ENCODE measurements around the gene CST3. TPM values are rescaled to one million over a fixed set of nuclear protein-coding genes. Genes with fewer than 3 reads are reported as not detected.

Gene CST3
- total RNA-seq, 1 experiment from 2014 or later, result 262 TPM

DNA sequence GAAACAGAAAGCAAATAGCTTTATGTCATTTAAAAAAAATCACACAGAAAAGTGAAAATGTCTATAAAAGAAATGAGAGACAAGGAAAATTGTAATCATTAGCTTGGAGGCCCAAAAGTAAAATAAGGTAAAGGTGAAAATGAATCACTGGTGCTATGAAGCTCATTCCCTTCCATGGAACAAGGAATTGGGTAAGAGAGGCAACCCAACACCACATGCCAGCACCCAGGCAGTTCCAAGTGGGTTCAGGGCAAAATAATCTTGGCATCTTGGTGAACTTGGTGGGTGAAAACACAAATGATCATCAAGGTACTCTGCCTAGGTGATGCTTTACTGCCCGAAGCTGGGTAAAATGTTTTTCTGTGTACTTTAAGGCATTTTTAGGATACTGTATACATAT is 34.4 kb upstream of the CST3 start:
- CTCF ChIA-PET, result no interaction called here

DNA sequence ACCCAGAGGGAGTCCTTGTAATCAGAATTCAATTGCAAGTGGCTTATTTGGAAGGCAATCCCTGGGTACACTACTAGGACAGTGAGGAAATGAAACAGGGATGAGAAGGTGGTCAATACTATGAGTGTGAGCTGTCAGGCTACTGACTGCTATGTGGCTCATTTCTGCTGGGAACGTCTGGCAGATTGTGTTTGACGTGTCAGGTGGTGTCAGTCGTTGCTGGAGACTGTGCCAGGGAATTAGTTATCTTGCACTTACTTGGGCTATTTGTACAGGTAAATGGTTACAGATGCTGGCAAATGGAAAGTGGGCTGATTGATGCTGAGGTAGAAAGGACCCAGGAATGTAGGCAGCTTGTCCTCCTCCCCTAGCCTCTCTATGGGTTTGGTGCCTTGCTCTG is 33.7 kb upstream of the CST3 start:
- Histone ChIP-seq H3K9me3 (ENCODE audit: insufficient read depth, low read depth) (no peaks in the 10 kb centered on the region), H2AFZ (no peak overlapping the region), H3K36me3 (ENCODE audit: low read depth) (no peaks in the 10 kb centered on the region), H3K4me3 (no peak overlapping the region), H4K20me1 (ENCODE audit: insufficient read depth) (no peaks in the 10 kb centered on the region), H3K4me2 (no peak overlapping the region), H3K4me1 (replicated peaks; ENCODE audit: insufficient read depth) (peaks cover 6% of the 10 kb centered on the region), H3K27me3 (ENCODE audit: insufficient read depth, low read depth) (no peaks in the 10 kb centered on the region), H3K9me2 (ENCODE audit: insufficient read depth) (no peaks in the 10 kb centered on the region), H3K27ac (no peak overlapping the region), H3K79me2 (ENCODE audit: low read depth) (no peaks in the 10 kb centered on the region), H3F3A (ENCODE audit: insufficient read depth, low read depth) (no peaks in the 10 kb centered on the region)
- no TSS peak for BruUV-seq (replicated peaks)
- intact Hi-C loops (cut with micrococcal nuclease; ENCODE audit: unreplicated experiment), result no loop called here
- no peak for TF ChIP-seq EZH2 (IDR thresholded peaks at IDR 0.05; ENCODE audit: low read depth)
- TF ChIP-seq, protein P1, sequence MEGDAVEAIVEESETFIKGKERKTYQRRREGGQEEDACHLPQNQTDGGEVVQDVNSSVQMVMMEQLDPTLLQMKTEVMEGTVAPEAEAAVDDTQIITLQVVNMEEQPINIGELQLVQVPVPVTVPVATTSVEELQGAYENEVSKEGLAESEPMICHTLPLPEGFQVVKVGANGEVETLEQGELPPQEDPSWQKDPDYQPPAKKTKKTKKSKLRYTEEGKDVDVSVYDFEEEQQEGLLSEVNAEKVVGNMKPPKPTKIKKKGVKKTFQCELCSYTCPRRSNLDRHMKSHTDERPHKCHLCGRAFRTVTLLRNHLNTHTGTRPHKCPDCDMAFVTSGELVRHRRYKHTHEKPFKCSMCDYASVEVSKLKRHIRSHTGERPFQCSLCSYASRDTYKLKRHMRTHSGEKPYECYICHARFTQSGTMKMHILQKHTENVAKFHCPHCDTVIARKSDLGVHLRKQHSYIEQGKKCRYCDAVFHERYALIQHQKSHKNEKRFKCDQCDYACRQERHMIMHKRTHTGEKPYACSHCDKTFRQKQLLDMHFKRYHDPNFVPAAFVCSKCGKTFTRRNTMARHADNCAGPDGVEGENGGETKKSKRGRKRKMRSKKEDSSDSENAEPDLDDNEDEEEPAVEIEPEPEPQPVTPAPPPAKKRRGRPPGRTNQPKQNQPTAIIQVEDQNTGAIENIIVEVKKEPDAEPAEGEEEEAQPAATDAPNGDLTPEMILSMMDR (conservative IDR thresholded peaks at IDR 0.05), result no peak
- POLR2A ChIA-PET (ENCODE audit: unreplicated experiment), result no interaction called here
- CTCF ChIA-PET, result no interaction called here
- no peak for DNase-seq

More for the DNA sequence above, 34.4 kb upstream of the CST3 start:
- POLR2A ChIA-PET (ENCODE audit: unreplicated experiment), result no interaction called here
- no peaks in the 10 kb centered on the region for H3K9me2 ChIP-seq (ENCODE audit: insufficient read depth)
- no peaks in the 10 kb centered on the region for H3K79me2 ChIP-seq (ENCODE audit: low read depth)
- no peak overlapping the region for H3K27ac ChIP-seq
- BruUV-seq (replicated peaks), result no TSS peak
- no peak overlapping the region for H3K4me3 ChIP-seq
- H4K20me1 ChIP-seq (ENCODE audit: insufficient read depth), result no peaks in the 10 kb centered on the region
- no peaks in the 10 kb centered on the region for H3K36me3 ChIP-seq (ENCODE audit: low read depth)
- DNase-seq, result no peak
- no peak overlapping the region for H2AFZ ChIP-seq
- no peak for TF ChIP-seq EZH2 (IDR thresholded peaks at IDR 0.05; ENCODE audit: low read depth)
- TF ChIP-seq, protein P1 (conservative IDR thresholded peaks at IDR 0.05), result no peak
- H3K27me3 ChIP-seq (ENCODE audit: insufficient read depth, low read depth), result no peaks in the 10 kb centered on the region
- H3K9me3 ChIP-seq (ENCODE audit: insufficient read depth, low read depth), result no peaks in the 10 kb centered on the region
- 0 out of 2 replicates have a peak overlapping the region, but pooled peaks have one; percentile 12 for H3K4me2 ChIP-seq
- intact Hi-C loops (cut with micrococcal nuclease; ENCODE audit: unreplicated experiment), result no loop called here
- peaks cover 6% of the 10 kb centered on the region for H3K4me1 ChIP-seq (replicated peaks; ENCODE audit: insufficient read depth)
- H3F3A ChIP-seq (ENCODE audit: insufficient read depth, low read depth), result no peaks in the 10 kb centered on the region

DNA sequence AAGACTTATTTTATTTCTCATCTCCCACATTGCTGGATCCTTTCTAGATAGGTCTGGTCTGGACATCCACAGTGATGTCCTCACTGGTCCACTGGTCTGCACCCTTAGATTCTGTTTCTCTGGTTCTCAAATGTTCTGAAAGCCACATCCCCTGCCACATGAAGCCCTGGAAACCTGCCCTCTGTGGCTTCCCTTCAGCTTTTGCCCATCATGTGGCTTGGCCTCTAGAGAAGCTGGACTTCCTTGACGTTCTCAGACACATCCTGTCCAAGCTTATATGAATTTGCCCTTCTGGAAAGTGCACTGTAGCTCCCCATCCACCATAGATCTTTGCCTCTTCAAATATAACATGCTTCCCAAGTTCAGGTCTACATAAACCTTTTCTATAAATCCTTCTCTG is 32.6 kb upstream of the CST3 start:
- H3K27me3 ChIP-seq (ENCODE audit: insufficient read depth, low read depth), result no peaks in the 10 kb centered on the region
- ChIA-PET POLR2A (ENCODE audit: unreplicated experiment) (no interaction called here), CTCF (interaction anchor here (0.6 kb wide), 1 partner anchor 48 kb away, joined by 10 read pairs; no protein-coding TSS in a partner anchor)
- no peaks in the 10 kb centered on the region for H3F3A ChIP-seq (ENCODE audit: insufficient read depth, low read depth)
- no peak overlapping the region for H3K27ac ChIP-seq
- no peaks in the 10 kb centered on the region for H3K9me3 ChIP-seq (ENCODE audit: insufficient read depth, low read depth)
- no peak overlapping the region for H2AFZ ChIP-seq
- DNase-seq, result no peak
- no peak overlapping the region for H3K4me3 ChIP-seq
- no peaks in the 10 kb centered on the region for H3K79me2 ChIP-seq (ENCODE audit: low read depth)
- BruUV-seq (replicated peaks), result no TSS peak
- H4K20me1 ChIP-seq (ENCODE audit: insufficient read depth), result no peaks in the 10 kb centered on the region
- H3K4me2 ChIP-seq, result no peak overlapping the region
- no peaks in the 10 kb centered on the region for H3K9me2 ChIP-seq (ENCODE audit: insufficient read depth)
- H3K36me3 ChIP-seq (ENCODE audit: low read depth), result no peaks in the 10 kb centered on the region
- intact Hi-C loops (cut with micrococcal nuclease; ENCODE audit: unreplicated experiment), result no loop called here
- TF ChIP-seq, protein P1 (conservative IDR thresholded peaks at IDR 0.05), result no peak
- no peak for TF ChIP-seq EZH2 (IDR thresholded peaks at IDR 0.05; ENCODE audit: low read depth)
- H3K4me1 ChIP-seq (replicated peaks; ENCODE audit: insufficient read depth), result peaks cover 6% of the 10 kb centered on the region
